HG02943 (cell line): ENCODE results near the gene USP2.

Experiments
- ATAC-seq: cut with Tn5 transposase; IDR thresholded peaks from one replicate; pipeline ENCODE4 v1.9.1; 2021; ENCODE audit warnings: mild to moderate bottlenecking, low read depth, moderate library complexity; ENCODE audit not compliant: unreplicated experiment

USP2 gene

DNA sequence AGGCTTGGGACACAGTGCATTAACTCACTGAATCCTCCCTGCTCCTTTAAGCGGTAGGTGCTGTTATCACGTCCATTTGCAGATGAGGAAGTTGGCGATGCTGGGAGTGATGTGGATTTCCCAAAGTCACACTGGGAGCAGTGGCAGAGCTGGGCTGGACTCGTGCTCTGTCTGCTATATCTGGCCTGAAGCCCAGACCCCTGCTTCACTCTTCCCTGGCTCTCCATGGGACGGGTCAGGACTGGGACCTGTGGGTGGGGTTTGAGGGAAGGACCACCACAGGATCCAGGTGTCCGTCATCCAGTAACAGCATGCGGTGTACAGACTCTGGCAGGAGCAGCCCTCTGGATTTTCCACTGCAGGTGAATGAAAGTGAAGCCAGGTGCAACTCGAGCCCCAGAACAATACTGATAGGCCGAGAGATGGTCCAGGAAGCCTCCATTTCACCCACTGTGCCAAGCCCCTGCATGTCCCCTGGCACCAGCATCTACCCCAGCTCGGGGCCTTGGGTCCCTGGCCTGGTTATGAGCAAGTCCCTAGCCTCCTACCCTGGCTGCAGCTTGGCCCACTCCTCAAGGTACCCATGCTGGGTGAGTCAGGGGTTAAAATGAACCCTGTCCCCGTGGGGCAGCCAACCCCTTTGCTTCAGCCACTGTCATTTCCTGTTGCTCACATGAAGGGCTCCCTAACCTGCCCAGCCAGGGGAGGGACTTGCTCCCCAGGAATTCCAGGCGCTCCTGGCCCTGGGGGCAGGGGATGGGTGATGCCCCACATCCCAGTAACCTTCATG, 4.2 kb downstream of the USP2 start:
- no peak for ATAC-seq

DNA sequence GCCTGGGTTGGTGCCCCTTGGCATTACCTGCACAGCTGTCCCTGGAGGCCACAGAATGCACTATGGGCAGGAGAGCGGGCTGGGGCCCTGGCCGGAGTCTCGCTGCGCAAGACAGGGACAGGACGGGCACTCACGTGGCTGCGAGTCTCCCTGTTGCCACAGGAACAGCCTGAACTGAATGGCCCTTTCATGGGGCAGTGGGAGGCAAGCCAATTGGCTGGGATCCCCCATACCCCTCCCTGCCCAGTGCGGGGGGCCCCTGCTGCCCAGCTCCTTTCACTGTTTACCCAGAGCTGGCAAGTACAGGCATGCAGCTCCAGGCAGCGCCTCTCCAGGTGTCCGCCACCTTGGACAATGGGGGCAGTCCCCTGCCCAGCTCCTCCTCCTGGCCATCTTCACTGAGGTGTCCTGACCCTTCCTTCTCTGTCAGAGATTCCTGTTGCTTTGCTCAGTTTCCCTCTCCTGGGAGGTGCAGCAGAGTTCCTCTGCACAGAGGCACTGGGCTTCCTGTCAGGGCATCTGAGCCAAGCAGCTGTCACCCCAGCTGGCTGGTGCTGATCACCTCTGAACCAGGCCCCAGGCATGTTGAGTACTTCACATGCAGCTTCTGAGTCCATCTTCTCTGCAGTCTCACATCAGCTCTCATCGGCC, 5.2 kb downstream of the USP2 start:
- no peak for ATAC-seq

DNA sequence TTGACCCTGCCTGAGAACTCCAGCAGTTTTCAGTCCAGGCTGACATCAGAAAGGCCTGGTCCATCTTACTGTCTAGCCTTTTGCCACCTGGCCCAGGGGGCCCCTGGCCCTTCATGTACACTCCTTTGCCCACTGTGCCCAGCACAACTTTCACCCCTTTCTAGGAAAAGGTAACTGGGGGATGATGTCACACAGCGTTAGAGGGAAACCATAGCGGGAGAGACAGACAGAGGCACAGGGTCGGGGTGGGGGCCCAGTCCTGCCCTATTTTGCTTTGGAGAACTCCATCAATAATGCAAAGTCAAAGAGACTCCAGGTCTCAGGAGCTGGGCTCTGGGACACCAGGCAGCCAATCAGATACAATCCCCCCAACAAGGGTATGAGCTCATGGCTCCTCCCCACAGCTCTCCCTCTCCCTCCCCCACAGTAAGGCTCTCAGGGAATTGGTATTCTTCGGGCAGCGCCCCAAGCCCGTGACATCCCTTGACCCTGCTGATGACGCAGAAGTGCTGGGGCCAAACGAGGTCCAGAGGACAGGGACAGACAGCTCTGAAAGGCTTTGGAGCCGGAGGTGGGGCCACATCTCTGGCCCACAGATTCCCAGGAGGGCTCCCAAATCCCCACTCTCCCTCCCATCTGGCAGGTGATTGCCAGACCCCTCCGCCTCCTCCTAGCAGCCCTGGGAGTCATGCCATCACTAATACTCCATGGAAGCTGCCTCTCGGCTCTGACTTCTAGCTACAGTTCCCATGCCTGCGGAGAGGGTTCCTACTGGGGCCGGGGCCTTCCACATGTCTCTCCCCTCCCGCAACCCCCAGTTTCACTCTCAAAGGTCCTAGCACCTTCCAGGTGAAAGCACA, 5.9 kb downstream of the USP2 start:
- no peak for ATAC-seq

DNA sequence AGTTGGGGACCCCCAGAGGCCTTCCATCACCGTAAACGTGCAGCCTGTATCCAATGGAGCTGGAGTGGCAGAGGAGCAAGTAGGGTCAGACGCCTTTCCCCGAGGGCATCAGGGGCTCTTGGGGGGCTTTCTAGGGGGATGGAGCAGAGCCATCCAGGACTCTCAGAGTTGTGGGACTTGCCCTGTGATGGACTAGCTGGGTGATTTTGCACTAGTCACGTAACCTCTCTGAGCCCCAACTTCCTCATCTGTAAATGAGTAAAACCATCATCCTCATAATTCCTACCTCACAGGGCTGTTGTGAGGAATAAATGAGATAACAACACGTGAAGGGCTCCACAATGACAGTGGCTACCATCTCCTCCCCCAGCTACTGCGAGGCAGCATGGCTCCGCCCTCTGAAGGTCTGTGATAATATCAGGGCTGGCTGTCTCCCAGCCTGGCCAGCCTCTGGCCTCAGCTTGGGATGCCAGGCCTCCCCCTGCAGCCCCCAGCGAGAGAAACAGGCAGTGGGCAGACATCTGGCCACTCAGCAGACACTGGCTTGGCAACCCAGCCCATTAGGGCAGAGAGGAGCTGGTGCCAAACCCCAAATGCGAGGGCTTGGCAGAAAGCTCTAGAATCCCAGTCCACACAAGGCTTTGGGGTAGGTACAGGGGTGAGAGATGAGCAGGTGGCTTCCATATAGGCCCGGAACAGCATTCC, 6.7 kb downstream of the USP2 start:
- ATAC-seq, result no peak

DNA sequence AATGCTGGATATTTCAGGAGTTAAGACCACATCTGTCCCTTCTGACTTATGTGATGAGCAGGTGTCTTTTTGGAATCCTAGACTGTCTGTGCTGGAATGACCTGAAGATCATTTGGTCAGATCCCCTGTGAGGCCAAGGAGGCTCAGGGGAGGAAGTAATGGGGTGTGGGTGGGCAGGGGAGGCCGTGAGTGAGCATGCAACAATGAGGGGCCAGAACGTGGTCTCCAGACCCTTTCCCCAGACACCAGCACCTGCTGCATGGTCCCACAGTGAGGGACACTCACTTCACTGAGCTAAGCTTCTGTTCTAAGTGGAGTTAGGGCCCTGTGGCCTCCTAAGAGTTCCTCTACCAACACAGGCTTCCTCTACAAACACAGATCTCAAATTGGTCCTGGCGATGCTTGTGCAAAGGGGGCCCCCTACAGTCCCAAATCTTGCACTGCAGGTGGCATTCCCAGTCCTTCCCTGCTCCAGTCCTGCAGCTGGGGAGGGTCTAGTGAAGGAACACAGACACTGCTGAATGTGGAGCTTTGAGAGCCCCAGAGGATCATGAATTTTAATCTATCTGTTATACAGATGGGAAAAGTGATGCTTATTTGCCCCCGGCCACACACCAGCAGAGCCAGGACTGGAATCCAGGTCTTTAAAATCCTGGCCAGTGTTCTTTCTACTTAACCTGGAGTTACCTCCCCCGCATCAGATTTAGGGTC, 7.4 kb downstream of the USP2 start:
- ATAC-seq, result no peak

DNA sequence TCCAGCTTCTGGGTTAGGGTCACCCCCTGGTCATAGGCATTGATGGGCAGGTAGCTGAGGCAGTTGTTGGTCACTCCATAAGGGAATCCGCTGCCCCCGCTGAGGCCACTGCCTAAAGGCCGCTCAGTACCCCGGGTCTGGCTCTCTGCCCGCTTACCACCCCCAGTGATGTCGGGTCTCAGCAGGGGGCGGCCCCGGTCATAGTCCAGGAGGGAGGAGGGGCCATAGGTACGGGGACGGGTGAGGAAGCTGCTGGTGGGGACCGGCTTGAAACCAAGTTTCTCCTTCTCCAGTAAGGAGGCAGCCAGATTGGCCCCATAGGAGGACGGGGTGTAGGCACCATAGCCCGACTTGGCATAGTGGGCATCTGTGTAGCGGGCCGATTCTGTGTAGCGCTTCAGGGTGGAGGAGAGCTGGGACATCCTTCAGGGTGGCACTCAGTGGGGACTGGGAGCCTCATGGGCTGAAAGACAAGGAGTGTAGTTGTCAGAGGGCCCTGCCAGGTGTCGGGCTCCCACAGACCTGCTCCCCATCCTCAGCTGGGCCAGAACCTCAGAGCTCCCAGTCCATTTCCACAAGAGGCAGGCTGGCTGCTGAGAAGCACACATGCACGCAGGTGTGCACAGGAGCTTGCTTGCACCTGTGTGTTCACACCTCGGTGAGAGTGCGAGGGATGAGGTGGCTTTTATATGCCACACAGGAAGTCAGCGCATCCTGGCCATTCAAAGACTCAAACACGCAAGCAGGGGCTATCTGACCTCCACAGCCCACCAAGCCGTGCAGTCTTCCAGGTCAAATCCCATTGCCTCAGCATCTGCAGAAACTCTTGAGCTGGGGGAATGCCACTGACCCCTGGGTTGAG, 8.2 kb downstream of the USP2 start:
- ATAC-seq, result no peak

DNA sequence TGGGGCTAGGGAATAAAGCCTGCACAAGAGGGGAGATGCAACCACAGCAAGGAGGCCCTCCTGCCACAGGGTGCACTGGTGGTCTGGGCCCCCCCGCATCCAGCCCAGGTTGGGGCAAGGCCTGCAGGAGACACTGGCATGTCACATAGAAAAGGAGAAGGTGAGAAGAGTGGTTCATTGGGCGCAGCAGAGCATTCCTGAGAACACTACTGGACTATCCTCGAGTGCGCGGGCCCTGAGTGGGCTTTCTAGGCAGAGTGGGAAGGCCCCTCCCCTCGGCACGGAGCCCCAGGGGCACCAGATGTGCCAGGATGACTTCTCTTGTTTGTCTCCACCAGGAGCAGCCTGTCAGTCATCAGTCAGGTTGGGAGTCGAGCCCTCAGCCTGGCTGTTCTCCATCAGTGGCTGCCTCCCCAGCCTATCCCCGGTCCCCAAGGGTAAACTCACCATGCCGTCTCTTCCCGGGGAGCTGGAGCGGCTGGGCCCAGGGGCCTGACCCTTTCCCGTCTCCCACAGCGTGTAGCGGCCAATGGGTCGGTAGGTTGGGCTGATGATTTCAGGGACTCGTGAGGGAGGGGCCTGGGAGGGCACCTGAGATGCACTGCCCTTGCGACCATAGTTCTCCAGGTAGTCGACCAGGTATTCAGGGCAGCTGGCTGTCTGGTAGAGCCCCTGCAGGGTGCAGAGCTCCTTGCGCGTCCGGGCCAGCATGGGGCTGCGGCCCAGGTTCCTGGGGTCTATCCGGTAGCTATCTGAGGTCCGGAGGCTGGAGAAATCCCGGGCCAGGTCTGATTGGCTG, 9.0 kb downstream of the USP2 start:
- no peak for ATAC-seq

DNA sequence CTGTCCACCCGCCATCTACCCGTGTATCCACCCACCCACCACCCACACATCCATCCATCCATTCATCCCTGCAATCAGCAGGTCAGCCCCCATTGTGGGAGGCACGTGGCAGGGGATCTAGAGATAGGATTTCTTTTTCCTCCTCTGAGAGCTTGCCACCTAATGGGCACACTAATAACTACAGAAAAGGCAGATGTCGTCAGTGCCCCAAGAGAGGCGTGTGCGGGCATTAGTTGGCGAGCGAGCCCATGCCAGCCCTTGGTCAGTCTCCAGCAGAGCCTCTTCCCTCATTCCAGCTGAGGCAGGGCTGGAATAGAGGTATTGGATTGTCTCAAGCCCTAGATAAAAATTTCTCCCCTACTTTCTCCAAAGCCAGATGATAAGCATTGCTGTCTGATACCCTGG, 9.7 kb downstream of the USP2 start:
- ATAC-seq, result no peak

DNA sequence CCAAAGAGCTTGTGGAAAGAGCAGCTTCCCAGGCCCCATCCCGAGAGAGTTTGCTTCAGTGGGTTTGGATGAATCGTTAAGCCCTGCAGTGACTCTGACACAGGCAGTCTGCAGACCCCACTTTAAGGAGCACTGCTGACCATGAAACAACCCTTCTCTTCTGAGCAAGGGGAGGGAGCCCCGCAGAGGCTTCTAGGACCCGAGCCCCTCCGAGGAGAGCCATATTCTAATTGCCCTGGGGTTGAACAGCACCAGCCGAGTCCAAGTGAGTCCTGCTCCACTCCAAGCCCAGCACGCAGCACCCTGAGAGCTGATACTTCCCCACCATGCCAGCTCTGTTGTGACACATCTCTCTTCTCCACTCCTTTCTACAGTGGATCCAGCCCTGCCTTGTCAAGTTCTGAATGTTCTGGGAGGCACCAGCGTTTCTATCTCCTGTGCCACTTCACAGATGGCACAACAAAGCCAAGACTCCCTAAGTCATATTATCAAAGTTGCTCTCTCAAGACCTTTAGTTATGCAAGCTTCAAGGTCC, 10.4 kb downstream of the USP2 start:
- no peak for ATAC-seq

DNA sequence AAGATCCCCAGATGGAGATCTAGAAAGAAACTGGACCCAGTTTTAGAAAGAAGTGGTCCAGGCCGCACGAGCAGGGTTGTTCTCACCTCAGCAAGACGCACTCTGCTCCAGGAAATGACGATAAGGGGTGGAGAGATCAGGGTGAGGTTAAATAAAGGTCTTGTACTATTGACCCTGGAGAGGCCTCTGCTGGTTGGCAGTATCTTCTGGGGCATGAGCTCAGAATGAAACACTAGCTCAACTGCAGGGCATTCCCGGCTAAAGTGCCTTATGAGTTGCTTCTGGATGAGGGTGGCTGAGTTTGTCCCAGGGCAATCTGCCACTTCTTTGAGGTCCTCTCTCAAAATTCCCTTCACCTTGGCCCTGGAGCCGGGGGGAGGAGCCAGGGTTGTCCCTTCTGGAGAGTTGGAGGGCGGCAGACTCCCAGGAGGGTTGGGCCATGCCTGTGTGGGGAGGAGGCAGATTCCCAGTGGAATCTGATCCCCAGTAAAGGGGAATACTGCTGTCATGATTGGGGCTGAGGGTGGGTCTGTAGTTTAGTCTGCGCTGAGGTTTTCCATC, 10.9 kb downstream of the USP2 start:
- ATAC-seq, result no peak

DNA sequence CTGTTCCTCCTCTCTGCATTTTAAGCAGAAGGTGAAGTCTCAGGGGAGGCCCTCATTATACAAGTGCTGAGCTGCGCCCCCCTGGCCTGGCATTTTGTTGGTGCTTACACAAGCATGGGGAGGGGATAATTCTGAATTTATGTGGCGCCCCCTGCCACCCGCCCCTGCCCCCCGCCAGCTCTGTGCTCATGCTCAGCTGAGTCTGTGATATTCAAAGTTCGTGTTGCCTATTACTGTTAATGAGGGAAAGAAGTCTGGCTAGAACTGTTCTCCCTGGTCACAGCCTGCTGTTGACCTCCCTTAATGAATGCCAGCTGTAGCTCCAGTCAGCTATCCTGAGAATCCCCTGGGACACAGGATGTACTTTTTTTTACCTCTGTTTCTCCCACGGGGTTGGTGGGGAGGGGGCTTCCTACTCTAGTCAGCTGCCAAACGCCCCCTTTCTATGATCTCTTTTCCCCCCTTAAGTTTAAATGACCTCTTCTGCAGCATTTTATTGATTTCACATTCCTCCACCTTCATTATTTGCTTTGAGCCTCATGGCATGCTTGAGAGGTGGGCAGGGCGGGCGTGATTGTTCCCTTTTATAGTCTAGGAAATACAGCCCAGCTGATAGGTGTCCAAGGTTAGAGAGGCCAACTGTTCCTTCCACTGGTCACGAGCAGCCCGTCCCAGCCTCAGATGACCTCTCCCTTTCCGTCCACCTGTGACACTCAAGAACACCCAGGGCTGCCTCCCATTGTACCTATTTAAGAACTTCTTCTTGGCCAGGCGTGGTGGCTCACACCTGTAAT, 12.2 kb downstream of the USP2 start:
- no peak for ATAC-seq

DNA sequence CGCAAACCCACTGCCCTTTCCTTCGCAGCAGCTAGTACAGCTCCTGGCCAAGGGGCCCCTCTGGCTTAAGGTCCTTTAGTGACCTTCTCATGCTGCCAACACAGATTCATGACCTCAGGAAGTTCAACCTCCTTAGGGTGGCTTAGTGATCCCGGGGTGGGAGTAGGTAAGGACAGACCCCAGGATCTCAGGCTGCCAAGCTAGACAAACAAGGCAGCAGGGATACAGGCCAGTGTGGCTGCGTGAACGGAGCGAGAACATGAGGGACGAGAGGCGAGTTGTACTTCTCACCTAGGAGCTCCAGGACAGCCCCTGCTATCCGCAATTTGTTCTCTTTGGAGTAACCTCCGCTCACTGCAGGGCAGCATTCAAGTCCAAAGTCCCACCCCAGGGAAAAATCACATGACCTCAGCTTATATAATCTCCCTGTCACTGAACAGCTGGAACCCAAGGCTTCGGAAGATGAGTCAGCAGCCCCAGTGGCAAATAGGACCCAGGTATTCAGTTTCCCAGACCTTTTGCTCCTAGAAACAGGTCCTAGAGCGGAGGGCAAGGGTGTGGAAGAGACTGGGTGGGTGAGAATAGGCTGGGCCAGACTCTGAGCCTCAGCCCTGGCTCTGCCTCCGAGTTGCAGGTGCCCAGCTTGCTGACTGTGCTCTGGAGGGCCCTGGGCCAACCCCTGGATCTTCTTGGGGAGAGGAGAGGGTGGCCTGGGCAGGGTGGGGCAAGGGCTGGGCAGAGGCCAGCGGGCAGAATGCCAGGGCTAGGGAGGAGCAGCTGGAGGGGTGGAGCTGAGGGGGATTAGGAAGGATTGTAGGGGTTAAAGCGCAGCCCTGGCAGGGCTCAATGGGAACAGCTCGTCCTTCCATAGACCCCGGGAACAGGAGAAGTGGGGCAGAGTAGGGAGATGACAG, 13.1 kb downstream of the USP2 start:
- ATAC-seq, result no peak

DNA sequence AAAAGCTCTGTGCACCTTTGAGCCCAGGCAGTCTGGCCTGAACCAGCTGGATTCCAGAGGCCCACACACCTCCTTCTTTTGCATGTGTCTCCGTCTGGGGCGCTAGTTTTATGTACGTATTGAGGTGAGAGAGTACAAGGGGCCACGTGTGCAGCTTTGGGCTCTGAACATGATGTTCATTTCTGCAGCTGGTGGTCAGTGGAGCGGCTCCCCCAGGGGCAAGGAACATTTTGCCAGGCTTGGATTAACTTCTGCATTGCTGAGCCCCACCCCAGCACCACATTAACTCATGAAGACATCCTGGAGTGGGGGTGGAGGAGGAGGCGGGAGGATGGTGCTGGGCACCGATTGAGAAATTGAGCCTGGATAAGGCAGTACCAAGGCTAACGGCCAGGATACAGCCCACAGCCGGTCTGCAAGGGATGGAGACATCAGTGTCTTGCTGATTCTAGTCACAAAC, 13.8 kb downstream of the USP2 start:
- no peak for ATAC-seq

DNA sequence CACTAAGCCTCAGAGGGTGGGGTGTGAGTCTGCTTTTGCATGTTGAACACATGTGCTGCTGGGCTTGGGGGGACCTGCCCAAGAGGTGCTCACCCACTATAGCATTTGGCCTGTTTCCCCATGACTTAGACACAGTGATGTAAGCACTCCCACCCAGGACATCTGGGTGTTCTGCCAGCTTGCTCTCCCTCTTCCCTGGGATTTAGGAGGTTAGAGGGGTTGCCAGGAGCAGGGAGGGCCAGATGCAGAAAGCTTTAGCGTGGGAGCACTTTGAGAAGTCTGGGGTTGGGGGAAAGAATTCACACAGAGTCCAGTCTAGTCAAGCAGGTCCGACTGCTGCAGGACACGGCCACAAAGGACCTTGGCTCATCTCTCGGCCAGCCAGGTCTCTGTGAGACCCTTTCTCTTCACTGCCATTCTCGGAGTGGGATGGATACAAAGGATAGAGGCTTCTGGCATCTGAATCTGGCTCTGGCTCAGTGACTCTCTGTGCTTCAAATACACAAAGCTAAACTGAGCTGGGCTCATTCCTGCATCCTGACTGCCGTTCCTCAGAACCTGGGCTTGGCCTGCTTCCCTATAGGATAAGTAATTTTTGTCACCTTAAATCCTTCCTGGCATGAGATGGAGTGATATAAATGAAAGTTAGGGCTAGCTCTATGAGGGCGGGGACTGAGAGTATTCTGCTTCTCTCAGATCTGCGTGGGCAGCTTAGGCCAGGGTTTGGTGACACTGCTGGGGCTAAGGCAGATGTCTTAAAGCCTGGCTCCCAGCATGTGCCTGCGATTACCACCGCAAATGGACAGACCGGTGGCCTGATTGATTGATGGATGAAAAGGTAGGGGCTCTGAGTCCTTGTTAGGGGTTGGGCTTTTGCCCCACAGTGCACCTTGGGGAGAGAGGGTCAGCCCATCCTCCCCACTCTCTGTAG, 14.5 kb downstream of the USP2 start:
- no peak for ATAC-seq

DNA sequence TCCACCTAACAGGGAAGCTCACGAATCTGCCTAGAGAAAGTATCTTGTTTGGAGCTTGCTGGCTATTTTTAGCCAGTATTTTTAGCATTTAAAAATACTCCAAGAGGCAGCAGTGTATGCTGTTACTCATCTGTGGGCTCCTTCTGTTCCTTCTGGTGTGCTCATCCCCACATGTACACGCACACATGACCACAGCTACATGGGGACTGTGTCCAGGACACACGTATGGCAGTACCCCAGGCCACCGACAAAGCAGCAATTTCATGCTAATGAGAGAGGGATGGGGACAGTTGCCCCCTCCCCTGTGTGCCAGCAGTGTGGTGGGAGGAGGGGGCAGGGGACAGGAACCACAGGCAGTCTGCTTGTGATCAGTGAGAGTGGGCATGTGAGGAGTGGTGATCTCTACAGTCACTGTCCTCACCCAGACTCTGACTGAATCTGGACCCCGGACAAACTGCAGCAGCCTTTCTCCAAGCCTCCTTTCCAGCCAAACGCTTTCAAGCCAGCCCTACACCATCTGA, 16.4 kb downstream of the USP2 start:
- ATAC-seq, result no peak
